HepG2 (cell line): ENCODE data around the gene DDX39B. TPM values are rescaled to one million over a fixed set of nuclear protein-coding genes. Genes with fewer than 3 reads are reported as not detected.
A peak's percentile ranks its signal among the peaks of the same experiment; 100 is the strongest.

Source experiments
- ATAC-seq: fragments of 200-7000 bp; cut with Tn5 transposase; 3 replicates; pipeline ENCODE4 v1.9.1; 2020; ENCODE audit warnings: mild to moderate bottlenecking, moderate library complexity
- BruUV-seq: library from RNA; stranded (reverse); fragments of 400-500 nt; replicated peaks from 2 replicates; lab custom pipeline; 2021; lab: Mats Ljungman, UMichigan
- CTCF ChIA-PET: fragments of 300-600 bp; formaldehyde crosslinking; extraction: SDS; loops from one replicate; lab custom pipeline; 2021; ENCODE audit warnings: low total read pairs, inconsistent platforms, low intra/inter-chr PET ratio; lab: Yijun Ruan, JAX
- POLR2A ChIA-PET: fragments of 350-600 bp; sonication (Branson Sonifier 250); formaldehyde crosslinking; loops from one replicate; lab custom pipeline; 2020; ENCODE audit warnings: antibody characterized with exemption, inconsistent platforms; lab: Yijun Ruan, JAX
- DNase-seq: peaks from one replicate; pipeline ENCODE4 v3.0.0-alpha.2; 2015; ENCODE audit warnings: low spot score
- FAIRE-seq: peaks from 3 replicates; lab custom pipeline; 2011; peaks lifted over from hg19 to GRCh38; lab: Jason Lieb, UNC
- H2AFZ ChIP-seq: one replicate; pipeline ENCODE4 v1.6.1; 2011; ENCODE audit warnings: low read length, inconsistent platforms
- H3K27ac ChIP-seq: fragments of 300-600 bp; 3 replicates; pipeline ENCODE4 v1.8.0; 2011; ENCODE audit warnings: mixed run types, mild to moderate bottlenecking, mixed read lengths, low read length, inconsistent platforms; ENCODE audit not compliant: insufficient read depth; ENCODE audit errors: extremely low read length
- H3K27me3 ChIP-seq, 2 experiments: fragments of 200-600 bp in 1 of 2; 2 replicates in 1 of 2; 3 replicates in 1 of 2; pipeline versions ENCODE4 v1.6.0 to v1.8.0; 2011; ENCODE audit warnings: low read length in 2 of 2, mild to moderate bottlenecking in 2 of 2, moderate library complexity in 2 of 2, inconsistent platforms in 1 of 2; ENCODE audit not compliant: insufficient read depth in 2 of 2, control insufficient read depth in 1 of 2
- H3K36me3 ChIP-seq, 2 experiments: fragments of 200-600 bp in 1 of 2; replicated peaks in 1 of 2; 2 replicates in 1 of 2; 3 replicates in 1 of 2; pipeline versions ENCODE4 v1.5.1 to v1.8.0; 2011; ENCODE audit warnings: low read length in 2 of 2, inconsistent platforms in 1 of 2; ENCODE audit not compliant: insufficient read depth in 2 of 2, control insufficient read depth in 1 of 2
- H3K4me1 ChIP-seq: 2 replicates; pipeline ENCODE4 v1.5.1; 2012; ENCODE audit warnings: low read length, inconsistent platforms; ENCODE audit not compliant: insufficient read depth
- H3K4me2 ChIP-seq: 2 replicates; pipeline ENCODE4 v1.6.0; 2011; ENCODE audit warnings: low read depth, low read length, inconsistent platforms
- H3K4me3 ChIP-seq, 3 experiments: fragments of 200-600 bp in 1 of 3; sonication (generic), shearing (Covaris generic) in 1 of 3; replicated peaks in 1 of 3; 2 replicates each; pipeline ENCODE4 v1.5.1; 2011 to 2016; ENCODE audit warnings: low read length in 3 of 3, inconsistent platforms in 2 of 3, low read depth in 2 of 3, mild to moderate bottlenecking in 2 of 3, control low read depth in 1 of 3, mixed read lengths in 1 of 3; ENCODE audit not compliant: insufficient read depth in 1 of 3
- H3K79me2 ChIP-seq: one replicate; pipeline ENCODE4 v1.6.1; 2011; ENCODE audit warnings: low read length, inconsistent platforms; ENCODE audit not compliant: insufficient read depth
- H3K9ac ChIP-seq: 2 replicates; pipeline ENCODE4 v1.6.0; 2011; ENCODE audit warnings: mild to moderate bottlenecking, low read depth, low read length, inconsistent platforms; ENCODE audit not compliant: insufficient read depth
- H3K9me3 ChIP-seq: 2 replicates; pipeline ENCODE4 v1.5.1; 2012; ENCODE audit warnings: mild to moderate bottlenecking, low read length
- H4K20me1 ChIP-seq: 2 replicates; pipeline ENCODE4 v1.6.0; 2011; ENCODE audit warnings: inconsistent platforms, mild to moderate bottlenecking, low read length, moderate library complexity; ENCODE audit not compliant: insufficient read depth
- AGO2 ChIP-seq: fragments of 200-400 bp; formaldehyde crosslinking; optimal IDR thresholded peaks from 2 replicates; pipeline ENCODE3; 2017; ENCODE audit warnings: mild to moderate bottlenecking, low read depth, low read length, moderate library complexity
- GRHL1 ChIP-seq: sonication (generic); formaldehyde crosslinking; conservative IDR thresholded peaks from 2 replicates; pipeline ENCODE4 v1.8.0; 2022; ENCODE audit warnings: missing genetic modification reagents
- IKZF4 ChIP-seq: sonication (generic); formaldehyde crosslinking; IDR thresholded peaks from 2 replicates; pipeline ENCODE4 v1.5.1; 2020; ENCODE audit warnings: borderline replicate concordance, mild to moderate bottlenecking, low read depth, missing genetic modification reagents; ENCODE audit errors: not compliant biosample characterization
- MBD4 ChIP-seq: IDR thresholded peaks from 2 replicates; pipeline ENCODE4 v1.6.1; 2012; ENCODE audit warnings: low read length, inconsistent platforms, borderline replicate concordance
- POLR2A ChIP-seq, 2 experiments: IDR thresholded peaks; 2 replicates each; pipeline ENCODE4 v1.6.1; 2011; ENCODE audit warnings: low read depth in 2 of 2, low read length in 2 of 2, mild to moderate bottlenecking in 1 of 2, moderate library complexity in 1 of 2; ENCODE audit not compliant: insufficient read depth in 1 of 2
- POLR2G ChIP-seq: fragments of 200-400 bp; formaldehyde crosslinking; IDR thresholded peaks from 2 replicates; pipeline ENCODE4 v1.6.1; 2018; ENCODE audit warnings: mild to moderate bottlenecking, low read depth, low read length, moderate library complexity
- RBFOX2 ChIP-seq: fragments of 200-400 bp; formaldehyde crosslinking; IDR thresholded peaks from 2 replicates; pipeline ENCODE4 v1.6.1; 2017; ENCODE audit warnings: low read depth, mild to moderate bottlenecking, low read length
- SAFB2 ChIP-seq: sonication (generic); formaldehyde crosslinking; IDR thresholded peaks from 2 replicates; pipeline ENCODE4 v1.5.1; 2020; ENCODE audit warnings: missing genetic modification reagents, low read depth, mild to moderate bottlenecking, borderline replicate concordance
- ZKSCAN5 ChIP-seq: sonication (generic); formaldehyde crosslinking; IDR thresholded peaks from 2 replicates; pipeline ENCODE4 v1.5.1; 2020; ENCODE audit warnings: mild to moderate bottlenecking, missing genetic modification reagents
- ZNF20 ChIP-seq: sonication (generic); formaldehyde crosslinking; IDR thresholded peaks from 2 replicates; pipeline ENCODE4 v1.4.0; 2020; ENCODE audit warnings: mild to moderate bottlenecking, moderate library complexity, missing genetic modification reagents
- ZNF547 ChIP-seq: sonication (generic); formaldehyde crosslinking; IDR thresholded peaks from 2 replicates; pipeline ENCODE4 v1.5.1; 2020; ENCODE audit warnings: mild to moderate bottlenecking, missing genetic modification reagents
- WGBS: methylation state at CpG from one replicate; pipeline ENCODE4 v1.1.6; 2017; ENCODE audit warnings: low lambda C conversion rate; 5-methylcytosine and 5-hydroxymethylcytosine counted together
- in situ Hi-C: cut with HindIII; loops from 2 replicates; pipeline ENCODE4 v1.10.0; 2017; ENCODE audit warnings: low pct_unique_long_range_greater_than_20kb; ENCODE audit not compliant: extremely low pct_ligation_motif_present
- intact Hi-C: fragments of 100-400 bp; cut with micrococcal nuclease; formaldehyde crosslinking; loops from one replicate; pipeline ENCODE4 v1.10.0; 2022; ENCODE audit not compliant: unreplicated experiment
- polyA plus RNA-seq, 8 experiments: library from polyadenylated mRNA; depleted of rRNA in 3 of 8; stranded (reverse) in 7 of 8; unstranded in 1 of 8; fragments of >200 nt; fragmentation: Illumina TruSeq in 4 of 8; extraction: Trizol in 4 of 8; gene quantifications; 2 replicates each; pipeline versions ENCODE4 v1.2.1 to v1.2.3, GENCODE V29; 2011 to 2016; ENCODE audit warnings: low read depth in 4 of 8, missing spikeins in 1 of 8, mixed read lengths in 1 of 8; ENCODE audit not compliant: insufficient read depth in 1 of 8
- total RNA-seq, 5 experiments: library from RNA; depleted of rRNA; stranded (reverse); fragments of >200 nt; fragmentation: Illumina TruSeq; extraction: Trizol; gene quantifications; 2 replicates each; pipeline ENCODE4 v1.2.3, GENCODE V29; 2016; ENCODE audit warnings: low read depth in 1 of 5
- TF ChIP-seq, protein P1 (sequence below): IDR thresholded peaks from 2 replicates; pipeline ENCODE4 v1.6.1; 2012; ENCODE audit warnings: low read length, improper control_type of control experiment

The DDX39B gene
- total and polyA plus RNA-seq, 2 of the 13 experiments (the other 11 are each of a cell fraction or from before 2014, with no cell fraction given) = 570 to 678 TPM

DNA sequence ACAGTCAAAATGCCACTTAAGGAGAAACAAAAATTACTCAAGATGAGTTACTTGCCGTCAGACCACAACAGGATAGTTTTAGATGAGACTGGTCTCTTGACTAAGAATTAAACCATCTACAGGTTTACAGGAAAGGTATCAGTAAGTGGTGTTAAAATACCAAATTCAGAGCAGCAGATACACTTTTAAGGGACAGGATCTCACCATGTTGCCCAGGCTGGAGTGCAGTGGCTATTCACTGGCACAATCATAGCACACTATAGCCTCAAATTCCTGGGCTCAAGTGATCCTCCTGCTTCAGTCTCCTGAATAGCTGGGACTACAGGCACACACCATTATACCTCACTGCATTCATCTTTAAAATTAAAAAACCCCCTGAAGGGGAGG is 8.4 kb downstream of the DDX39B start:
- H3K4me2 ChIP-seq = no peak overlapping the region
- DNase-seq (no peak), FAIRE-seq (no peak), ATAC-seq (no peak)
- H3K36me3 ChIP-seq = peaks cover 46 to 84% of the 10 kb centered on the region in 2 experiments
- no TSS peak for BruUV-seq
- in situ Hi-C loops (no loop called here), intact Hi-C loops (no loop called here)
- 100% methylated on average over 1 of the region's 1 CpG for WGBS
- CTCF ChIA-PET = no interaction called here
- H3K9me3 ChIP-seq = no peaks in the 10 kb centered on the region
- no peak for TF ChIP-seq ZNF20 (CRISPR knock-in tag)
- no peak for TF ChIP-seq ZKSCAN5 (CRISPR knock-in tag)
- peak; percentile 49 for TF ChIP-seq POLR2G
- TF ChIP-seq IKZF4 (CRISPR knock-in tag) = peak; percentile 29
- TF ChIP-seq GRHL1 (CRISPR knock-in tag) = no peak
- peak; percentile 68; the same call in 1 of the 2 replicates for TF ChIP-seq RBFOX2
- 0 out of 4 replicates have a peak, but pooled peaks of 1 of the 2 experiments have one; percentile 15 for TF ChIP-seq POLR2A (IDR thresholded peaks at IDR 0.05; ENCODE audit: insufficient read depth in 1 of 2, low read depth in 2 of 2, low read length in 2 of 2)
- 0 out of 2 replicates have a peak, but pooled peaks have one; percentile 17 for TF ChIP-seq SAFB2 (CRISPR knock-in tag)
- TF ChIP-seq, protein P1, sequence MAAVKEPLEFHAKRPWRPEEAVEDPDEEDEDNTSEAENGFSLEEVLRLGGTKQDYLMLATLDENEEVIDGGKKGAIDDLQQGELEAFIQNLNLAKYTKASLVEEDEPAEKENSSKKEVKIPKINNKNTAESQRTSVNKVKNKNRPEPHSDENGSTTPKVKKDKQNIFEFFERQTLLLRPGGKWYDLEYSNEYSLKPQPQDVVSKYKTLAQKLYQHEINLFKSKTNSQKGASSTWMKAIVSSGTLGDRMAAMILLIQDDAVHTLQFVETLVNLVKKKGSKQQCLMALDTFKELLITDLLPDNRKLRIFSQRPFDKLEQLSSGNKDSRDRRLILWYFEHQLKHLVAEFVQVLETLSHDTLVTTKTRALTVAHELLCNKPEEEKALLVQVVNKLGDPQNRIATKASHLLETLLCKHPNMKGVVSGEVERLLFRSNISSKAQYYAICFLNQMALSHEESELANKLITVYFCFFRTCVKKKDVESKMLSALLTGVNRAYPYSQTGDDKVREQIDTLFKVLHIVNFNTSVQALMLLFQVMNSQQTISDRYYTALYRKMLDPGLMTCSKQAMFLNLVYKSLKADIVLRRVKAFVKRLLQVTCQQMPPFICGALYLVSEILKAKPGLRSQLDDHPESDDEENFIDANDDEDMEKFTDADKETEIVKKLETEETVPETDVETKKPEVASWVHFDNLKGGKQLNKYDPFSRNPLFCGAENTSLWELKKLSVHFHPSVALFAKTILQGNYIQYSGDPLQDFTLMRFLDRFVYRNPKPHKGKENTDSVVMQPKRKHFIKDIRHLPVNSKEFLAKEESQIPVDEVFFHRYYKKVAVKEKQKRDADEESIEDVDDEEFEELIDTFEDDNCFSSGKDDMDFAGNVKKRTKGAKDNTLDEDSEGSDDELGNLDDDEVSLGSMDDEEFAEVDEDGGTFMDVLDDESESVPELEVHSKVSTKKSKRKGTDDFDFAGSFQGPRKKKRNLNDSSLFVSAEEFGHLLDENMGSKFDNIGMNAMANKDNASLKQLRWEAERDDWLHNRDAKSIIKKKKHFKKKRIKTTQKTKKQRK = no peak
- 0 out of 2 replicates have a peak, but pooled peaks have one; percentile 25 for TF ChIP-seq ZNF547 (CRISPR knock-in tag)
- peak; percentile 17; the same call in 1 of the 2 replicates for TF ChIP-seq MBD4
- peak; percentile 56 for TF ChIP-seq AGO2
- H4K20me1 ChIP-seq = peaks cover 69% of the 10 kb centered on the region
- H2AFZ ChIP-seq = no peak overlapping the region
- POLR2A ChIA-PET = interaction anchor here (1.3 kb wide), 1 partner anchor 8 kb away, joined by 6 read pairs; the partner anchor contains the start of gene DDX39B
- peaks cover 79% of the 10 kb centered on the region for H3K4me1 ChIP-seq
- H3K27ac ChIP-seq = no peak overlapping the region
- H3K79me2 ChIP-seq = peaks cover 29% of the 10 kb centered on the region
- H3K27me3 ChIP-seq = no peaks in the 10 kb centered on the region
- H3K4me3 ChIP-seq = no peak overlapping the region
- no peak overlapping the region for H3K9ac ChIP-seq
